SK-N-SH (cell line): ENCODE results near the gene MAP3K7.

Experiments used
- GABPA ChIP-seq: IDR thresholded peaks from 2 replicates; pipeline ENCODE4 v1.4.0; 2012; ENCODE audit warnings: low read depth, mild to moderate bottlenecking
- NFIC ChIP-seq: IDR thresholded peaks from 2 replicates; pipeline ENCODE4 v1.4.0; 2012; ENCODE audit warnings: borderline replicate concordance

GRCh38 chr6:90536520-90536919, 50.4 kb downstream of the MAP3K7 start:
- TF ChIP-seq NFIC (no peak), GABPA (no peak)
